ENCODE measurements around the gene DIP2A. TPM values are rescaled to one million over a fixed set of nuclear protein-coding genes. Genes with fewer than 3 reads are reported as not detected.

DIP2A gene
- total and polyA plus RNA-seq, 5 donors: 28.6 to 40.6 (median 37.1) TPM

- WGBS: 65% methylated on average over 6 of the region's 6 CpGs
- DNase-seq (peak in 1 of 3 donors; percentile 60), ATAC-seq (peak; percentile 61 to 80)
- Histone ChIP-seq H3K27me3 (ENCODE audit: control insufficient read depth, insufficient read depth) (no peaks in the 10 kb centered on the region), H3K4me1 (ENCODE audit: control insufficient read depth, insufficient read depth, low read length) (peaks cover 4% of the 10 kb centered on the region), H3K27ac (ENCODE audit: low read length) (no peak overlapping the region), H3K4me3 (ENCODE audit: low read length) (no peak overlapping the region), H3K9me3 (ENCODE audit: control insufficient read depth, low read length) (no peaks in the 10 kb centered on the region)
- intact Hi-C loops (cut with DNase I): no loop called here
These were observed 24.9 kb downstream of the DIP2A start for GRCh38 chr21:46483300-46484295.

GRCh38 chr21:46486481-46487126 lies 27.9 kb downstream of the DIP2A start:
- H3K4me1 ChIP-seq (ENCODE audit: control insufficient read depth, insufficient read depth, low read length): peaks cover 3% of the 10 kb centered on the region
- no peaks in the 10 kb centered on the region for H3K27me3 ChIP-seq (ENCODE audit: control insufficient read depth, insufficient read depth)
- intact Hi-C loops (cut with DNase I): no loop called here
- WGBS: 73% methylated on average over 4 of the region's 4 CpGs
- H3K9me3 ChIP-seq (ENCODE audit: control insufficient read depth, low read length): no peaks in the 10 kb centered on the region
- H3K27ac ChIP-seq (ENCODE audit: low read length): no peak overlapping the region
- ATAC-seq: no peak
- H3K4me3 ChIP-seq (ENCODE audit: low read length): no peak overlapping the region
- no peak for DNase-seq

GRCh38 chr21:46489162-46489663 lies 30.5 kb downstream of the DIP2A start:
- 88% methylated on average over 6 of the region's 6 CpGs for WGBS
- no peak overlapping the region for H3K27ac ChIP-seq (ENCODE audit: low read length)
- ATAC-seq: peak; percentile 22 to 32
- no peaks in the 10 kb centered on the region for H3K9me3 ChIP-seq (ENCODE audit: control insufficient read depth, low read length)
- intact Hi-C loops (cut with DNase I): no loop called here
- no peak overlapping the region for H3K4me3 ChIP-seq (ENCODE audit: low read length)
- H3K4me1 ChIP-seq (ENCODE audit: control insufficient read depth, insufficient read depth, low read length): no peaks in the 10 kb centered on the region
- H3K27me3 ChIP-seq (ENCODE audit: control insufficient read depth, insufficient read depth): no peaks in the 10 kb centered on the region
- no peak for DNase-seq

GRCh38 chr21:46489800-46490199 lies 31.1 kb downstream of the DIP2A start:
- WGBS: 89% methylated on average over 10 of the region's 10 CpGs
- Histone ChIP-seq H3K27ac (ENCODE audit: low read length) (no peak overlapping the region), H3K4me1 (ENCODE audit: control insufficient read depth, insufficient read depth, low read length) (no peaks in the 10 kb centered on the region), H3K4me3 (ENCODE audit: low read length) (no peak overlapping the region), H3K9me3 (ENCODE audit: control insufficient read depth, low read length) (no peaks in the 10 kb centered on the region), H3K27me3 (ENCODE audit: control insufficient read depth, insufficient read depth) (no peaks in the 10 kb centered on the region)
- ATAC-seq (peak in 1 of 2 donors; percentile 29), DNase-seq (no peak)
- intact Hi-C loops (cut with DNase I): no loop called here

GRCh38 chr21:46491553-46491952 lies 32.9 kb downstream of the DIP2A start:
- intact Hi-C loops (cut with DNase I): no loop called here
- Histone ChIP-seq H3K27ac (ENCODE audit: low read length) (no peak overlapping the region), H3K4me1 (ENCODE audit: control insufficient read depth, insufficient read depth, low read length) (no peaks in the 10 kb centered on the region), H3K9me3 (ENCODE audit: control insufficient read depth, low read length) (no peaks in the 10 kb centered on the region), H3K27me3 (ENCODE audit: control insufficient read depth, insufficient read depth) (no peaks in the 10 kb centered on the region), H3K4me3 (ENCODE audit: low read length) (no peak overlapping the region)
- ATAC-seq (no peak), DNase-seq (no peak)
- WGBS: over 99% methylated on average over 3 of the region's 3 CpGs

- no peak overlapping the region for H3K27ac ChIP-seq (ENCODE audit: low read length)
- DNase-seq (no peak), ATAC-seq (no peak)
- intact Hi-C loops (cut with DNase I): no loop called here
- 80% methylated on average over 5 of the region's 5 CpGs for WGBS
- H3K9me3 ChIP-seq (ENCODE audit: control insufficient read depth, low read length): no peaks in the 10 kb centered on the region
- H3K4me1 ChIP-seq (ENCODE audit: control insufficient read depth, insufficient read depth, low read length): no peaks in the 10 kb centered on the region
- H3K4me3 ChIP-seq (ENCODE audit: low read length): no peak overlapping the region
- no peaks in the 10 kb centered on the region for H3K27me3 ChIP-seq (ENCODE audit: control insufficient read depth, insufficient read depth)
These were observed 34.2 kb downstream of the DIP2A start for GRCh38 chr21:46492851-46493250.

- DNase-seq (no peak), ATAC-seq (no peak)
- Histone ChIP-seq H3K9me3 (ENCODE audit: control insufficient read depth, low read length) (no peaks in the 10 kb centered on the region), H3K27me3 (ENCODE audit: control insufficient read depth, insufficient read depth) (no peaks in the 10 kb centered on the region), H3K4me1 (ENCODE audit: control insufficient read depth, insufficient read depth, low read length) (no peaks in the 10 kb centered on the region), H3K4me3 (ENCODE audit: low read length) (no peak overlapping the region), H3K27ac (ENCODE audit: low read length) (no peak overlapping the region)
- intact Hi-C loops (cut with DNase I): no loop called here
- 94% methylated on average over 6 of the region's 6 CpGs for WGBS
These were observed 35.1 kb downstream of the DIP2A start for GRCh38 chr21:46493828-46494227.

GRCh38 chr21:46498335-46499050 lies 39.8 kb downstream of the DIP2A start:
- H3K4me1 ChIP-seq (ENCODE audit: control insufficient read depth, insufficient read depth, low read length): no peaks in the 10 kb centered on the region
- H3K27me3 ChIP-seq (ENCODE audit: control insufficient read depth, insufficient read depth): no peaks in the 10 kb centered on the region
- intact Hi-C loops (cut with DNase I): no loop called here
- H3K9me3 ChIP-seq (ENCODE audit: control insufficient read depth, low read length): no peaks in the 10 kb centered on the region
- no peak overlapping the region for H3K4me3 ChIP-seq (ENCODE audit: low read length)
- H3K27ac ChIP-seq (ENCODE audit: low read length): no peak overlapping the region
- ATAC-seq (peak in 1 of 2 donors; percentile 25), DNase-seq (no peak)
- 91% methylated on average over 26 of the region's 26 CpGs for WGBS

GRCh38 chr21:46500224-46500861 lies 41.7 kb downstream of the DIP2A start:
- Histone ChIP-seq H3K27ac (ENCODE audit: low read length) (no peak overlapping the region), H3K9me3 (ENCODE audit: control insufficient read depth, low read length) (no peaks in the 10 kb centered on the region), H3K27me3 (ENCODE audit: control insufficient read depth, insufficient read depth) (no peaks in the 10 kb centered on the region), H3K4me1 (ENCODE audit: control insufficient read depth, insufficient read depth, low read length) (no peaks in the 10 kb centered on the region), H3K4me3 (ENCODE audit: low read length) (no peak overlapping the region)
- WGBS: 49% methylated on average over 3 of the region's 3 CpGs
- intact Hi-C loops (cut with DNase I): no loop called here
- ATAC-seq: no peak
- no peak for DNase-seq

GRCh38 chr21:46503922-46504550 lies 45.3 kb downstream of the DIP2A start:
- ATAC-seq (no peak), DNase-seq (no peak)
- 94% methylated on average over 12 of the region's 12 CpGs for WGBS
- intact Hi-C loops (cut with DNase I): no loop called here
- no peak overlapping the region for H3K4me3 ChIP-seq (ENCODE audit: low read length)
- no peaks in the 10 kb centered on the region for H3K27me3 ChIP-seq (ENCODE audit: control insufficient read depth, insufficient read depth)
- H3K27ac ChIP-seq (ENCODE audit: low read length): no peak overlapping the region
- H3K9me3 ChIP-seq (ENCODE audit: control insufficient read depth, low read length): no peaks in the 10 kb centered on the region
- H3K4me1 ChIP-seq (ENCODE audit: control insufficient read depth, insufficient read depth, low read length): no peaks in the 10 kb centered on the region
